Tracheal epithelial cell (primary cell): Measurements from ENCODE around the gene RGS7. TPM values are rescaled to one million over a fixed set of nuclear protein-coding genes. Genes with fewer than 3 reads are reported as not detected.

ENCODE experiments used
- total RNA-seq: library from RNA; depleted of rRNA; stranded (reverse); fragments of >200 nt; gene quantifications from 2 replicates; pipeline ENCODE4 v1.2.1, GENCODE V29; 2014

RGS7 gene
- not detected in 2 replicates for total RNA-seq

DNA sequence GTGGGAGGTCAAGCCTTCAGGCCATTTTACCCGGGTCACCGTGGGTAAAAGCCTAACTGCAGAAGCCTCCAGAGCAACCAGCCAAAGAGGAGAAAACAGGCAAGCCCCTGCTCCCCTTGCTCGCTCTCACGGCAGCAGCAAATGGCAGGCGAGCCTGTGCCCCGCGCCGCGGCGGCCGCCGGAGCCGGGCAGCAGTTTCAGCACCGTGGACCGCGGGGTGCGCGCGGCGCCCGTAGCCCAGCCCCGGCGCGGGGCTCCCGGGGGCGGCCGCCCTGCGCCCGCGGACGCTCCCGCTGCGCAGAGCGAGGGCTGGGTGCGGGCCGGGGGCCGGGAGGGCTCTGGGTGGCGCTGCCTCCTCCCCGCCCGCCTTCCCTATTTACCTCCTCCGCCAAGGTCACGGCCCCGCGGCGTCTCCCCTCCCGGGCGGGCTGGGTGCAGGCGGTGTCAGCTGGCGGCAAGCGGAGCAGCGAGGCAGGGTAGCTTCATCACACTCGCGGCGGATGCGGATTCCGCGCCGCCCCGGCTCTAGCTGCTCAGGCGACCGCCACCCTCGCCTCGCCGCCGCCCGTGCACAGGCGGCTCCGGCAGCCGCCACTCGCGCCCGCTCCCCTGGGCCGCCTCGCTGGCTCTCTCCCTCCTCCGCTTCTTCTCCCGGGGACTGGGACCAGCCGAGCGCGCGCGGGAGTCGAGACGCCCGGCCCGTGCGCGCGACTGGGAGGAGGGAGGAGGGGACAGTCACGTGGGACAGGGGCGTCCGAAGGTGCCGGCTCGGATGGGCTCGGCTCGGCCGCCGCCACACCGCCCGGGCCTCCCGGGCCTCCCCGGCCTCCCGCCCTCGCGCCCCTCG, at the start of gene RGS7:
Gene RGS7, minus strand, starts transcription at position 687 of the 847 bp plus-strand sequence.

Other genes starting within 250 kb of the RGS7 start
- gene FH, start 162.6 kb upstream of the RGS7 start, total RNA-seq = 48.4 and 49.2 TPM in 2 replicates
- 1.2 TPM in 1 of 2 replicates, not detected in the other for gene KMO, start 175.2 kb upstream of the RGS7 start, total RNA-seq